Neuronal stem cell (in vitro differentiated cells): ENCODE data around the gene CTNNA3.

Experiments
- DNase-seq: peaks from one replicate; pipeline ENCODE4 v3.0.0-alpha.2; 2013; ENCODE audit warnings: low spot score
- H2AFZ ChIP-seq: one replicate; pipeline ENCODE4 v1.6.1; 2013; ENCODE audit warnings: mild to moderate bottlenecking, low read length, inconsistent platforms
- H2AK5ac ChIP-seq: 2 replicates; pipeline ENCODE4 v1.6.1; 2013; ENCODE audit warnings: low read depth, mild to moderate bottlenecking, inconsistent platforms, low read length, moderate library complexity, mixed read lengths
- H2BK120ac ChIP-seq: 2 replicates; pipeline ENCODE4 v1.6.1; 2013; ENCODE audit warnings: low read depth, mild to moderate bottlenecking, inconsistent platforms, low read length, moderate library complexity, mixed read lengths
- H2BK12ac ChIP-seq: one replicate; pipeline ENCODE4 v1.6.1; 2013; ENCODE audit warnings: low read length, inconsistent platforms
- H2BK15ac ChIP-seq: 2 replicates; pipeline ENCODE4 v1.6.1; 2013; ENCODE audit warnings: mild to moderate bottlenecking, low read length, inconsistent platforms, mixed read lengths
- H2BK5ac ChIP-seq: one replicate; pipeline ENCODE4 v1.6.1; 2013; ENCODE audit warnings: inconsistent platforms, mild to moderate bottlenecking, low read length, moderate library complexity
- H3K14ac ChIP-seq: one replicate; pipeline ENCODE4 v1.6.1; 2013; ENCODE audit warnings: low read length, inconsistent platforms
- H3K18ac ChIP-seq: 2 replicates; pipeline ENCODE4 v1.6.1; 2013; ENCODE audit warnings: low read length, inconsistent platforms
- H3K23ac ChIP-seq: 2 replicates; pipeline ENCODE4 v1.6.1; 2013; ENCODE audit warnings: low read depth, mild to moderate bottlenecking, mixed read lengths, low read length, inconsistent platforms; ENCODE audit not compliant: poor library complexity
- H3K27ac ChIP-seq: replicated peaks from 3 replicates; pipeline ENCODE4 v1.5.1; 2013; ENCODE audit warnings: low read length, inconsistent platforms
- H3K27me3 ChIP-seq, 3 experiments: 2 replicates each; pipeline ENCODE4 v1.6.1; 2013; ENCODE audit warnings: low read length in 3 of 3, mild to moderate bottlenecking in 2 of 3, inconsistent platforms in 1 of 3, low read depth in 1 of 3, mixed read lengths in 1 of 3, moderate library complexity in 1 of 3; ENCODE audit not compliant: control insufficient read depth in 3 of 3, insufficient read depth in 3 of 3
- H3K36me3 ChIP-seq, 2 donors: replicated peaks in 1 of 2; 2 replicates each; pipeline ENCODE4 v1.6.1; 2013; ENCODE audit warnings: low read length in 2 of 2; ENCODE audit not compliant: control insufficient read depth in 2 of 2, insufficient read depth in 2 of 2
- H3K4ac ChIP-seq: 2 replicates; pipeline ENCODE4 v1.6.1; 2013; ENCODE audit warnings: inconsistent platforms, mild to moderate bottlenecking, low read length, moderate library complexity
- H3K4me1 ChIP-seq, 2 donors: 1 replicate in 1 of 2; 2 replicates in 1 of 2; pipeline ENCODE4 v1.6.1; 2013; ENCODE audit warnings: low read length in 2 of 2, low read depth in 1 of 2; ENCODE audit not compliant: control insufficient read depth in 2 of 2, insufficient read depth in 1 of 2
- H3K4me2 ChIP-seq: one replicate; pipeline ENCODE4 v1.6.1; 2013; ENCODE audit warnings: mild to moderate bottlenecking, low read length, inconsistent platforms; ENCODE audit not compliant: insufficient read depth, poor library complexity, severe bottlenecking
- H3K4me3 ChIP-seq, 2 donors: 2 replicates each; pipeline ENCODE4 v1.5.1; 2013; ENCODE audit warnings: low read length in 2 of 2, mild to moderate bottlenecking in 2 of 2, inconsistent platforms in 1 of 2, moderate library complexity in 1 of 2
- H3K79me1 ChIP-seq: one replicate; pipeline ENCODE4 v1.6.1; 2013; ENCODE audit warnings: low read depth, mild to moderate bottlenecking, inconsistent platforms, low read length, moderate library complexity
- H3K9ac ChIP-seq: one replicate; pipeline ENCODE4 v1.6.1; 2013; ENCODE audit warnings: mild to moderate bottlenecking, low read depth, low read length, inconsistent platforms; ENCODE audit not compliant: poor library complexity
- H3K9me3 ChIP-seq, 2 donors: replicated peaks in 1 of 2; 2 replicates each; pipeline versions ENCODE3 to v1.6.1; 2013; ENCODE audit warnings: low read length in 2 of 2, mild to moderate bottlenecking in 2 of 2, inconsistent platforms in 1 of 2, low read depth in 1 of 2, mixed read lengths in 1 of 2, moderate library complexity in 1 of 2; ENCODE audit not compliant: control insufficient read depth in 2 of 2, insufficient read depth in 1 of 2
- H4K8ac ChIP-seq: one replicate; pipeline ENCODE4 v1.6.1; 2013; ENCODE audit warnings: low read depth, mild to moderate bottlenecking, inconsistent platforms, low read length, moderate library complexity
- H4K91ac ChIP-seq: one replicate; pipeline ENCODE4 v1.6.1; 2013; ENCODE audit warnings: low read length, low read depth, mild to moderate bottlenecking, inconsistent platforms; ENCODE audit not compliant: poor library complexity
- WGBS, 2 donors: extraction: QIAGEN DNeasy Blood & Tissue Kit; methylation state at CpG; one replicate each; pipeline ENCODE4 v1.1.7; 2013; ENCODE audit warnings: missing lambda C conversion rate in 2 of 2, mixed read lengths in 1 of 2; ENCODE audit not compliant: insufficient read length in 2 of 2, insufficient replicate concordance in 1 of 2; ENCODE audit errors: extremely low coverage in 2 of 2; 5-methylcytosine and 5-hydroxymethylcytosine counted together

Gene CTNNA3

DNA sequence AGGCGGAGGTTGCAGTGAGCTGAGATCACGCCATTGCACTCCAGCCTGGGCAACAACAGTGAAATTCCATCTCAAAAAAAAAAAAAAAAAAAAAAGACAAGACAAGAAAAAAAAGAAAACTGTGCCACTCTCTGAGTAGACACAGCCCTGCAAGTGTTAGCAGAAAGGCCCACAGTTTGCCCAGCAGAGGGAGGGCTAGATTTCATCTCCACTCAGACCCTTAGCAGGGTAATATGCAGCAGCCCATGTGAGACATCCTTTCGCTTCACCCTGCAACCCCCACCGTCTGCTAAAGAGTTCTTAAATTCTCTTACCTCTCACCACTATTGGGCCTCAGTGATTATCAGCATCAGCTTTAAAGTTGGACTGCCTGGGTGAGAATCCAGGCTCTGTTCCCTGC lies 38.2 kb downstream of the CTNNA3 start:
- no peak overlapping the region for H3K9ac ChIP-seq
- no peak overlapping the region for H4K8ac ChIP-seq
- H3K9me3 ChIP-seq: no peaks in the 10 kb centered on the region
- H3K23ac ChIP-seq: no peak overlapping the region
- no peak for DNase-seq
- no peaks in the 10 kb centered on the region for H3K36me3 ChIP-seq
- no peak overlapping the region for H4K91ac ChIP-seq
- no CpG with 5 or more reads among the region's 4 CpGs for WGBS, 2 donors
- no peak overlapping the region for H3K27ac ChIP-seq
- no peak overlapping the region for H3K4ac ChIP-seq
- no peak overlapping the region for H2BK120ac ChIP-seq
- H3K4me3 ChIP-seq: no peak overlapping the region
- no peak overlapping the region for H2AK5ac ChIP-seq
- H3K4me1 ChIP-seq: no peaks in the 10 kb centered on the region
- no peaks in the 10 kb centered on the region for H3K79me1 ChIP-seq
- H2BK5ac ChIP-seq: no peak overlapping the region
- H2BK15ac ChIP-seq: no peak overlapping the region
- H3K18ac ChIP-seq: no peak overlapping the region
- H3K14ac ChIP-seq: no peak overlapping the region
- H3K27me3 ChIP-seq: no peaks in the 10 kb centered on the region
- H2AFZ ChIP-seq: no peak overlapping the region
- no peak overlapping the region for H2BK12ac ChIP-seq
- no peak overlapping the region for H3K4me2 ChIP-seq

DNA sequence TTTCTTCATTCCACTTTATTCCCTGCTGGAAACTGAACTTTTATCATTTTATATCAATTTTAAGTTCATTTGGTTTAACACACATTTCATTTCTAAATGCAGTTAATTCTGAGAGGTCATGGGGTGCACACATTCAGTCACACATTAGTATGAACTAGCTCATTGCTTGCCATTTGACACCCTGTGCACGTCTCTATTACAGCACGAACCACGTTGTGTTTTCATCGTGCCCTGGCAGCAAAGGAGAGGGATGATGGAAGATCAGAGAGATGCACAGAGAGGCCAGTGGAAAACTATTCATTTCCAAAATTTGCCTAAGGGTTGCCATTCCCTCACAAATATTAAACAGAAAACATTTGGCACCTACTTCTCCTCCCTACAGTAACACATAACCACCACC lies 45.4 kb downstream of the CTNNA3 start:
- no peak overlapping the region for H2BK120ac ChIP-seq
- no peak overlapping the region for H2BK5ac ChIP-seq
- H3K4ac ChIP-seq: no peak overlapping the region
- H2AK5ac ChIP-seq: no peak overlapping the region
- no peaks in the 10 kb centered on the region for H3K36me3 ChIP-seq
- no peak overlapping the region for H2BK15ac ChIP-seq
- H3K14ac ChIP-seq: no peak overlapping the region
- H3K18ac ChIP-seq: no peak overlapping the region
- no peak overlapping the region for H4K91ac ChIP-seq
- H2AFZ ChIP-seq: no peak overlapping the region
- no peaks in the 10 kb centered on the region for H3K4me1 ChIP-seq
- H3K4me2 ChIP-seq: no peak overlapping the region
- WGBS, 2 donors: no CpG with 5 or more reads among the region's 4 CpGs
- no peaks in the 10 kb centered on the region for H3K79me1 ChIP-seq
- no peak overlapping the region for H3K9ac ChIP-seq
- H3K27ac ChIP-seq: no peak overlapping the region
- H4K8ac ChIP-seq: no peak overlapping the region
- H2BK12ac ChIP-seq: no peak overlapping the region
- no peaks in the 10 kb centered on the region for H3K27me3 ChIP-seq
- no peak overlapping the region for H3K23ac ChIP-seq
- no peaks in the 10 kb centered on the region for H3K9me3 ChIP-seq
- no peak for DNase-seq
- no peak overlapping the region for H3K4me3 ChIP-seq

DNA sequence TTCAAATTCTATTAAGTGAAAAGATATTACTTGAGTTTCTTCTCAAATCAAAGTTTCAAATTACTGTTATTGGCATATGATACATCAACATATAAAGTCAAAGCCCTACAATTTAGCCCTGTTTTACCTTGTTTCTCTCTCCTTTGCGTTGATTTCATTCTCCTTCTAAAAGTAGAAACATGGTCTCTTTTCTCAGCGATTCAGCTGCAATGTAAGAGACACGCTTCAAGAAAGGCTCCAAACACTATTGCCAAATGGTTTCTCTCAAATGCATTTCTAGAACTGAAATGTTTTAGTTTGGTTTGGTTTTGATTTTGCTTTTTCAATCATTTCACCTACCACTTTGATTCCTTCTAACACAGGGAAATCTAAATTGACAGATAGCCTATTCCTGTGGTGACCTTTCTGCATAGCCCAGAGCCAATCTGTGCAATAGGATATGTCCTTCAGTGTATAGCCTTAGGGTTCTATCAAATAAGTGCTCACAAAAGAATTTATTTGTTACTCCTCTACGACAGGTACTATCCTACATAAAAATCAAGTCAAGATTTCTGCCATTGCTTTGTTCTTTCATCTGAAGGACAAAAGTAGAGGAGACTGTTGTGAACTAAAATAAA lies 47.3 kb downstream of the CTNNA3 start:
- H4K91ac ChIP-seq: no peak overlapping the region
- no peaks in the 10 kb centered on the region for H3K9me3 ChIP-seq
- no peak overlapping the region for H2BK120ac ChIP-seq
- H3K4me1 ChIP-seq: no peaks in the 10 kb centered on the region
- H2AFZ ChIP-seq: no peak overlapping the region
- no peak for DNase-seq
- H3K14ac ChIP-seq: no peak overlapping the region
- H3K9ac ChIP-seq: no peak overlapping the region
- WGBS, 2 donors: no CpG with 5 or more reads among the region's 4 CpGs
- H2BK15ac ChIP-seq: no peak overlapping the region
- no peaks in the 10 kb centered on the region for H3K79me1 ChIP-seq
- H3K4me2 ChIP-seq: no peak overlapping the region
- H3K27ac ChIP-seq: no peak overlapping the region
- no peak overlapping the region for H2BK12ac ChIP-seq
- no peak overlapping the region for H3K4me3 ChIP-seq
- H3K23ac ChIP-seq: no peak overlapping the region
- no peak overlapping the region for H4K8ac ChIP-seq
- H2AK5ac ChIP-seq: no peak overlapping the region
- H2BK5ac ChIP-seq: no peak overlapping the region
- no peak overlapping the region for H3K4ac ChIP-seq
- no peaks in the 10 kb centered on the region for H3K36me3 ChIP-seq
- no peaks in the 10 kb centered on the region for H3K27me3 ChIP-seq
- H3K18ac ChIP-seq: no peak overlapping the region

GRCh38 chr10:67630904-67631303 lies 65.1 kb downstream of the CTNNA3 start:
- Histone ChIP-seq H3K14ac (no peak overlapping the region), H3K4ac (no peak overlapping the region), H3K36me3 (no peaks in the 10 kb centered on the region), H3K18ac (no peak overlapping the region), H3K23ac (no peak overlapping the region), H3K9ac (no peak overlapping the region), H3K27ac (no peak overlapping the region), H2BK120ac (no peak overlapping the region), H3K4me3 (no peak overlapping the region), H3K79me1 (peaks cover 3% of the 10 kb centered on the region), H4K91ac (no peak overlapping the region), H3K27me3 (no peaks in the 10 kb centered on the region), H3K4me2 (no peak overlapping the region), H4K8ac (no peak overlapping the region), H3K4me1 (peaks cover 8 to 11% of the 10 kb centered on the region in 2 donors), H2BK12ac (no peak overlapping the region), H2AFZ (no peak overlapping the region), H2BK15ac (no peak overlapping the region), H3K9me3 (peaks cover 0 to 14% of the 10 kb centered on the region in 2 donors), H2BK5ac (no peak overlapping the region), H2AK5ac (no peak overlapping the region)
- no peak for DNase-seq
